ENCODE results near the gene MRPS34.

Gene MRPS34

DNA sequence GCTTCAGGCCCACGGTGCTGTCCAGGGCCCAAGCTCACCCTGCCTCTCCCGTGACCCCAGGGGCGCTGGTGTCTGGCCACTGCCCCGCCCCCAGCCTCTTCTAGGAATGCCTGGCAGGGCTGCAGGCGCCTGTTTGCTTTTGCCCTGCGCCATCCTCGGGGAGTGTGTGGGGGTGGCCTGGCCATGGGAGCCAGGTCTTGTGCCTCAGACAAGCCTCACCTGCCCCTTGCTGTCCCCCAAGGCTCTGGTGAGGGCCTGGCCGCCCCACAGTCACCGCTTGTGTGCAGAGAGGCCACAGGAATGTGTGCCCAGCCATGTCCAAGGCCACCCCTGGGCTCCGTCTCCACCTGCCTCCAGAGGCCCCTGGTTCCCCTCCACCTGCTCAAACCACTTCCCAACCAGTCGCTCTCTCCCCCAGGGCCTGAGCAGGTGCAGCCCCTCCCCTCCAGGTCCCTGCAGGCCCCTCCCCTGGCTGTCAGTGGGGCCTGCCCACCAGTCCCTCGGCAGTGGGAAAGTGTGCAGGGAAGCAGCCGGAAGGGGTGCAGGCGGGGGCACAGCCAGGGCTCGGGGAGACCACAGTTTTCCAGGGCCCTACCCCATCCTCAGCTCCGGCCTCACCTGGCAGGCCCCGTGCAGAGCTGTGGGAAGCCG is 21.4 kb upstream of the MRPS34 start:
- DNase-seq, result no peak

- no peak for DNase-seq
Measured at GRCh38 chr16:1793578-1794220, 20.8 kb upstream of the MRPS34 start, which contains the start of gene IGFALS. TSS of gene IGFALS (minus strand) at chr16:1793705. CDS start at chr16:1793652, 53 bp downstream.

- no peak for DNase-seq
Measured at GRCh38 chr16:1792836-1793577, 20.1 kb upstream of the MRPS34 start.

GRCh38 chr16:1791943-1792812 is 19.2 kb upstream of the MRPS34 start:
- DNase-seq, result no peak

DNA sequence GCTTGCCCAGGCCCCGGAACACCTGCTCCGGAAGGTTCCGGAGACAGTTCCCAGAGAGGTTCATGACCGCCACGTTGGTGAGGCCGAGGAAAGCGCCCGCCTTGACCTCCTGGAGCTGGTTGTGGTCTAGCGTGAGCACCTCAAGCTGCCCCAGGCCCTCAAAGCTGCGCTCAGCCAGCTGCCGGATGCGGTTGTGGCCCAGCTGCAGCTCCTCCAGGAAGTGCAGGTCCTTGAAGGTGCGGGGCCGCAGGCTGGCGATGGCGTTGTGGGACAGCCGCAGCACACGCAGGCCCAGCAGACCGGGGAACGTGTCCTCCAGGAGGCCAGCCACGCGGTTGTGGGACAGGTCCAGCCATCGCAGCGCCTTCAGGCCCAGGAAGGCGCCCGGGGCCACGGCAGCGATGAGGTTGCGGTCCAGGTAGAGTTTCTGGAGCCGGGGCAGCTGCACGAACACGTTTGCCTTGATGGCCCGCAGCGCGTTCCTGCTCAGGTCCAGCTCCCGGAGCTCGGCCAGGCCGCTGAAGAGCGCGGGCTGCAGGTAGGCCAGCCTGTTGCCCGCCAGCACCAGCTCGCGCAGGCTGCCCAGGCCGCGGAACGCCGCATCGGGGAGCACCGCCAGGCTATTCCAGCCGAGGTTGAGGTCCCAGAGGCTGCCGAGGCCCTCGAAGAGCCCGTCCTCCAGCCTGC is 18.5 kb upstream of the MRPS34 start:
- DNase-seq, result no peak

GRCh38 chr16:1790611-1791255 is 17.8 kb upstream of the MRPS34 start:
- no peak for DNase-seq

- DNase-seq, result no peak
Measured at GRCh38 chr16:1790261-1790610, 17.3 kb upstream of the MRPS34 start.

GRCh38 chr16:1789643-1790045 is 16.7 kb upstream of the MRPS34 start:
- no peak for DNase-seq

- no peak for DNase-seq
Measured at GRCh38 chr16:1788708-1789100, 15.8 kb upstream of the MRPS34 start.

DNA sequence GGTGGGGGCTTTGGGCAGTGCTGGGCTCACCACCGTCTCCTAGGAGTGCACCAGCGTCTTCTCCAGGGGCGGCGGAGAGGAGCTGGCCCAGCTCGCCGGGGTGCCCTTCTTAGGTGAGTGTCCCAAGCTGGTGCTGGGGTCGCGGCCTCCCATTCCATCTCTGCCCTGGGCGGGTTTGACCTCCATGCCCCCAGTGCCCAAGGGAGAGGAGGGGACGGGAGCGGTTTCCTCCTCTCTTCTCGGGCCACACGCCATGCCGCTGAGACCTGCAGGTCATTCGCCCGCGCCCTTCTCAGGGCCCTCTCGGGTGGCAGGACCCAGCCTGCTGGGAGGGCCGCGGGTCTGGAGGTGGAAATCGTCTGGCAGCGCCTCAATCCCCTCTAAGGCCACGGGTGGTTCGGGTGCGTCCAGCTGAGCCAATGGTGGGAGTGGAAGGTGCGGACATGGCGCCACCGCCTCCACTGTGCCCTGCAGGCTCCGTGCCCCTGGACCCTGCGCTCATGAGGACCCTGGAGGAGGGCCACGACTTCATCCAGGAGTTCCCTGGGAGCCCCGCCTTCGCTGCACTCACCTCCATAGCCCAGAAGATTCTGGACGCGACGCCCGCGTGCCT is 15.3 kb upstream of the MRPS34 start:
- no peak for DNase-seq

GRCh38 chr16:1787322-1788094 is 14.6 kb upstream of the MRPS34 start:
- no peak for DNase-seq

GRCh38 chr16:1787056-1787321 is 14.1 kb upstream of the MRPS34 start:
- DNase-seq, result no peak

- no peak for DNase-seq
Measured at GRCh38 chr16:1786242-1787055, 13.5 kb upstream of the MRPS34 start.

GRCh38 chr16:1785846-1786170 is 12.9 kb upstream of the MRPS34 start:
- no peak for DNase-seq

DNA sequence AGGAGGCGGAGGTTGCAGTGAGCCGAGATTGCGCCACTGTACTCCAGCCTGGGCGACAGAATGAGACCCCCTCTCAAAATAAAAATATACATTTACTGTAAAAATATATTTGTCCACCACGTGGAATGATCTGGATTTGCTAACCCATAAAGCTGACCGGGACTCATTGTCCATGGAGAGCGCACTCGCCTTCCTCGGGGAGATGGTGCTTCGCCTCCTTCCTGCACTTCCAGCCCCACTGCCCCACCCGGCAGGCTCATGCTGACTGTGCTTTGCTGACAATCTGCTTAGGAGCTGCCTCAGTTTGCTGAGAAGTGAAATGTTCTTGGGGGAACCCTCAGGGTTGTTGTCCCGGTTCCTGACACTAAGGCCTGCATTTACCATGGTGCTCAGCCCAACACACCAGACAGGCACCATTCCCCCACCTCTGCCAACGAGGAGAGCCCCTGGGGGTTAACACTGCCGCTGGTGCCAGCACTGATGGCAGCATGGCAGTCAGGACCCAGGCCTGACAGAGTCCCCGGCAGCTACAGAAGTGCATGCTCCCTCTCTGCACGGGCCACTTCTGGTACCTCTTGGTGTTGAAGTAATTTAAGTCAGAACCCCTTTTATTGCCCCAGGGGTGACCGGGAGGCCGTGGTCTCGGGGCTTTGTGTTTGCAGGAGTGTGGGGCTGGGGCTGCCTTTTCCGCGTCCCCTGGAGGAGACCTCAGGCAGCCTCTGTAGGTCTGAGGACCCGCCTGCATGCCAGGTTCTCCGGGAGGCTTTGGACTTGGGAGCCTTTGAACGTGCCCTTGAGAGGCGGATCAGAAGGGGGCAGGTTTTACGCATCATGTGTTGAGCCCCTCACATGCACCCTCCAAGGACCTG is 12.3 kb upstream of the MRPS34 start:
- no peak for DNase-seq

GRCh38 chr16:1782408-1783264 is 9.7 kb upstream of the MRPS34 start, which contains the start of the genes NUBP2 and SPSB3:
TSS of gene NUBP2 (plus strand) at chr16:1782960. CDS start at chr16:1783021, 61 bp downstream.
TSS of gene SPSB3 (minus strand) at chr16:1782571. CDS start at chr16:1781483, 1,088 bp downstream.
- peak; percentile 100 for DNase-seq

DNA sequence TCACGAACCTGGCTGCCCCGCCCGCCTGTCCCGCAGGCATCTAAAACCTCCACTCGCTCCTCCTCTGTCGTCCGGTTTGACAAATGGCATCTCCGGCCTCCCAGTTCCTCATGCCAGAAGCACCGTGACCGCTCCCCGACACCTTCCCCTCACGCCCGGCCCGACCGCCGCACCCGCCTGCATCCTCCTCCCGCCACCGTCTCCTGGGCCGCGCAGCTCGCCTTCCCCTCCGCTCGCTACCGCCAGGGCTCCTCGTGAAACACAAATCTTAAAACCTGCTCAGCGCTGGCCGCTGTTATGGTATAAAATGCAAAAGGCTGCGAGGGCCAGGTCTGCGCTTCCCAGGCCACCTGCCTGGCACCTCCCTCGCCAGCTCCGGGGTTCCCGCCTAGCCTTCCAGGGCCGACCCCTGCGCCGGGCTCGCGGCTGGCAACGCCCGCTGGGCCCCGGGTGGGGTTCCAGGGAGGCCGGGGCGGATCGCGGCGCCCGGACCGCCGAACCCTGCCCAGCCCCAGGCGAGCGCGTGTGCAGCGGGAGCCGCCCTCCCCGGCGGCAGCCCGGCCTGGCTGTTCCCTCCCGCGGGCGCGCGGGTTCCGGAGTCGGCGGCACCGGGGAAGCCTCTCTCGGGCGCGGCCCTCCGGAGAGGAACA is 8.9 kb upstream of the MRPS34 start:
- DNase-seq, result no peak
